H1 (cell line): ENCODE data around the gene CASQ1. TPM values are rescaled to one million over a fixed set of nuclear protein-coding genes. Genes with fewer than 3 reads are reported as not detected.

Experiments
- CTCF ChIA-PET: fragments of 300-600 bp; sonication (Branson Sonifier 250); formaldehyde crosslinking; loops from one replicate; lab custom pipeline; 2021; ENCODE audit not compliant: partially characterized antibody; lab: Charles Lee
- POLR2A ChIA-PET: fragments of 300-600 bp; sonication (Branson Sonifier 250); formaldehyde crosslinking; loops from one replicate; lab custom pipeline; 2021; ENCODE audit warnings: inconsistent platforms; ENCODE audit not compliant: partially characterized antibody; lab: Charles Lee
- DNase-seq, 2 experiments: peaks; one replicate each; pipeline versions ENCODE4 v3.0.0 to v3.0.0-alpha.2; 2010 to 2022; ENCODE audit warnings: low spot score in 2 of 2, low read depth in 1 of 2, mixed read lengths in 1 of 2
- FAIRE-seq: peaks from 2 replicates; lab custom pipeline; 2011; peaks lifted over from hg19 to GRCh38; lab: Jason Lieb, UNC
- H2AFZ ChIP-seq: 2 replicates; pipeline ENCODE4 v1.8.1; 2012; ENCODE audit warnings: low read length, inconsistent platforms
- H2AK5ac ChIP-seq: 2 replicates; pipeline ENCODE4 v1.6.1; 2013; ENCODE audit warnings: low read depth, low read length
- H2BK120ac ChIP-seq: replicated peaks from 2 replicates; pipeline ENCODE3; 2013; ENCODE audit warnings: low read depth, low read length, inconsistent platforms
- H2BK12ac ChIP-seq: 2 replicates; pipeline ENCODE4 v1.6.1; 2013; ENCODE audit warnings: low read depth, low read length
- H2BK15ac ChIP-seq: 2 replicates; pipeline ENCODE4 v1.6.1; 2013; ENCODE audit warnings: low read length
- H2BK20ac ChIP-seq: 2 replicates; pipeline ENCODE4 v1.6.1; 2013; ENCODE audit warnings: low read length
- H2BK5ac ChIP-seq: 2 replicates; pipeline ENCODE4 v1.6.1; 2013; ENCODE audit warnings: low read depth, low read length
- H3K14ac ChIP-seq: 2 replicates; pipeline ENCODE4 v1.6.1; 2013; ENCODE audit warnings: inconsistent platforms; ENCODE audit not compliant: insufficient read length
- H3K18ac ChIP-seq: 2 replicates; pipeline ENCODE4 v1.6.1; 2013; ENCODE audit warnings: low read length; ENCODE audit errors: extremely low read depth
- H3K23ac ChIP-seq: 2 replicates; pipeline ENCODE4 v1.6.1; 2013; ENCODE audit warnings: inconsistent platforms; ENCODE audit not compliant: insufficient read length
- H3K23me2 ChIP-seq: 2 replicates; pipeline ENCODE4 v1.6.1; 2013; ENCODE audit warnings: low read depth, low read length
- H3K27ac ChIP-seq: 2 replicates; pipeline ENCODE4 v1.6.1; 2011; ENCODE audit warnings: low read depth, low read length, inconsistent platforms
- H3K27me3 ChIP-seq, 4 experiments: replicated peaks in 1 of 4; 1 replicate in 1 of 4; 2 replicates in 3 of 4; pipeline versions ENCODE4 v1.6.1 to v1.8.1; 2011 to 2013; ENCODE audit warnings: low read length in 3 of 4, mild to moderate bottlenecking in 3 of 4, inconsistent platforms in 2 of 4, mixed read lengths in 2 of 4, moderate library complexity in 1 of 4; ENCODE audit not compliant: control insufficient read depth in 3 of 4, insufficient read depth in 3 of 4; ENCODE audit errors: extremely low read depth in 1 of 4
- H3K36me3 ChIP-seq, 4 experiments: 2 replicates each; pipeline versions ENCODE4 v1.6.1 to v1.8.1; 2011 to 2013; ENCODE audit warnings: mild to moderate bottlenecking in 4 of 4, low read length in 3 of 4, moderate library complexity in 2 of 4, control low read depth in 1 of 4, inconsistent platforms in 1 of 4; ENCODE audit not compliant: insufficient read depth in 4 of 4, control insufficient read depth in 2 of 4
- H3K4ac ChIP-seq: replicated peaks from 2 replicates; pipeline ENCODE3; 2013; ENCODE audit warnings: low read length, low read depth, mixed read lengths, inconsistent platforms; ENCODE audit not compliant: insufficient read length
- H3K4me1 ChIP-seq, 4 experiments: replicated peaks in 1 of 4; 1 replicate in 1 of 4; 2 replicates in 3 of 4; pipeline versions ENCODE4 v1.6.1 to v1.8.1; 2011 to 2013; ENCODE audit warnings: low read length in 3 of 4, inconsistent platforms in 2 of 4, mixed read lengths in 1 of 4; ENCODE audit not compliant: insufficient read depth in 4 of 4, control insufficient read depth in 3 of 4
- H3K4me2 ChIP-seq, 2 experiments: 2 replicates each; pipeline versions ENCODE4 v1.6.1 to v1.8.1; 2011 to 2013; ENCODE audit warnings: low read depth in 2 of 2, low read length in 2 of 2, control low read depth in 1 of 2, inconsistent platforms in 1 of 2, mild to moderate bottlenecking in 1 of 2; ENCODE audit not compliant: insufficient read depth in 1 of 2
- H3K4me3 ChIP-seq, 4 experiments: fragments of 200-600, 300-600 bp in 1 of 4; sonication (generic), shearing (Covaris generic), sonication (Bioruptor Twin) in 1 of 4; 2 replicates each; pipeline versions ENCODE4 v1.5.1 to v1.8.1; 2011 to 2016; ENCODE audit warnings: low read length in 4 of 4, low read depth in 3 of 4, control low read depth in 2 of 4, inconsistent platforms in 2 of 4, mild to moderate bottlenecking in 2 of 4, mixed read lengths in 1 of 4, moderate library complexity in 1 of 4; ENCODE audit not compliant: insufficient read depth in 2 of 4; ENCODE audit errors: extremely low read depth in 1 of 4
- H3K56ac ChIP-seq: replicated peaks from 2 replicates; pipeline ENCODE3; 2013; ENCODE audit warnings: low read depth, mild to moderate bottlenecking, mixed read lengths, low read length, inconsistent platforms; ENCODE audit not compliant: insufficient read length
- H3K79me1 ChIP-seq: 2 replicates; pipeline ENCODE4 v1.6.1; 2013; ENCODE audit warnings: low read depth, low read length, control low read depth
- H3K79me2 ChIP-seq, 2 experiments: 2 replicates each; pipeline versions ENCODE4 v1.6.1 to v1.8.1; 2012 to 2013; ENCODE audit warnings: low read length in 2 of 2, mild to moderate bottlenecking in 2 of 2, inconsistent platforms in 1 of 2; ENCODE audit not compliant: insufficient read depth in 2 of 2, control insufficient read depth in 1 of 2
- H3K9ac ChIP-seq, 4 experiments: replicated peaks in 1 of 4; 1 replicate in 1 of 4; 2 replicates in 3 of 4; pipeline versions ENCODE4 v1.6.1 to v1.8.1; 2011 to 2013; ENCODE audit warnings: low read depth in 3 of 4, low read length in 3 of 4, control low read depth in 2 of 4, mild to moderate bottlenecking in 2 of 4, moderate library complexity in 2 of 4, inconsistent platforms in 1 of 4; ENCODE audit errors: extremely low read depth in 1 of 4
- H3K9me3 ChIP-seq, 2 experiments: 2 replicates each; pipeline versions ENCODE4 v1.6.1 to v1.8.1; 2012 to 2013; ENCODE audit warnings: mild to moderate bottlenecking in 2 of 2, moderate library complexity in 2 of 2, control low read depth in 1 of 2, inconsistent platforms in 1 of 2, low read depth in 1 of 2, low read length in 1 of 2, mixed read lengths in 1 of 2; ENCODE audit not compliant: insufficient read depth in 2 of 2
- H4K20me1 ChIP-seq, 2 experiments: replicated peaks in 1 of 2; 2 replicates each; pipeline versions ENCODE3 to v1.8.1; 2011 to 2013; ENCODE audit warnings: inconsistent platforms in 2 of 2, low read length in 2 of 2, mild to moderate bottlenecking in 1 of 2; ENCODE audit not compliant: insufficient read depth in 2 of 2, control insufficient read depth in 1 of 2
- H4K5ac ChIP-seq: 2 replicates; pipeline ENCODE4 v1.6.1; 2013; ENCODE audit warnings: low read length, low read depth, mixed read lengths, inconsistent platforms; ENCODE audit not compliant: insufficient read length
- H4K8ac ChIP-seq: 2 replicates; pipeline ENCODE4 v1.8.0; 2013; ENCODE audit warnings: mild to moderate bottlenecking, moderate library complexity, low read length, inconsistent platforms; ENCODE audit not compliant: insufficient read depth; ENCODE audit errors: extremely low read depth
- H4K91ac ChIP-seq: replicated peaks from 2 replicates; pipeline ENCODE3; 2013; ENCODE audit warnings: low read length, mixed read lengths, inconsistent platforms; ENCODE audit not compliant: insufficient read length
- KDM4A ChIP-seq: IDR thresholded peaks from one replicate; pipeline ENCODE4 v1.7.1; 2012; ENCODE audit warnings: low read depth, mild to moderate bottlenecking, moderate library complexity, low read length, inconsistent platforms; ENCODE audit not compliant: severe bottlenecking
- WGBS, 2 experiments: shearing (Covaris generic) in 1 of 2; methylation state at CpG; one replicate each; pipeline versions ENCODE4 v1.1.6 to v1.1.7; 2013 to 2015; ENCODE audit warnings: low lambda C conversion rate in 2 of 2, mixed read lengths in 2 of 2, inconsistent platforms in 1 of 2, low coverage in 1 of 2, missing lambda C conversion rate in 1 of 2; ENCODE audit not compliant: insufficient replicate concordance in 2 of 2, insufficient coverage in 1 of 2, insufficient read length in 1 of 2; ENCODE audit errors: extremely low coverage in 1 of 2, missing lambda C conversion rate in 1 of 2; 5-methylcytosine and 5-hydroxymethylcytosine counted together
- polyA plus RNA-seq, 7 experiments: library from polyadenylated mRNA; depleted of rRNA in 3 of 7; stranded (reverse) in 5 of 7; unstranded in 2 of 7; fragments of >200 nt in 5 of 7; fragments of 200-250 nt in 2 of 7; gene quantifications; 1 replicate in 5 of 7; 2 replicates in 1 of 7; 4 replicates in 1 of 7; pipeline versions ENCODE4 v1.2.1 to v1.2.3, GENCODE V29; 2011 to 2013; ENCODE audit warnings: missing spikeins in 2 of 7, mixed read lengths in 2 of 7
- total RNA-seq: library from RNA; stranded (reverse); fragmentation: NEBNext Ultra II Directional; extraction: Animal tissue kit (Norgen Biotek cat#: 25700); gene quantifications from 2 replicates; pipeline ENCODE4 v1.2.1, GENCODE V29; 2021
- TF ChIP-seq, protein P1 (sequence below): IDR thresholded peaks from 2 replicates; pipeline ENCODE4 v1.6.1; 2012; ENCODE audit warnings: inconsistent platforms

CASQ1 gene
- total and polyA plus RNA-seq, 2 of the 8 experiments (the other 6 are each of a cell fraction or from before 2014, with no cell fraction given), result 0.80 to 1.3 TPM

DNA sequence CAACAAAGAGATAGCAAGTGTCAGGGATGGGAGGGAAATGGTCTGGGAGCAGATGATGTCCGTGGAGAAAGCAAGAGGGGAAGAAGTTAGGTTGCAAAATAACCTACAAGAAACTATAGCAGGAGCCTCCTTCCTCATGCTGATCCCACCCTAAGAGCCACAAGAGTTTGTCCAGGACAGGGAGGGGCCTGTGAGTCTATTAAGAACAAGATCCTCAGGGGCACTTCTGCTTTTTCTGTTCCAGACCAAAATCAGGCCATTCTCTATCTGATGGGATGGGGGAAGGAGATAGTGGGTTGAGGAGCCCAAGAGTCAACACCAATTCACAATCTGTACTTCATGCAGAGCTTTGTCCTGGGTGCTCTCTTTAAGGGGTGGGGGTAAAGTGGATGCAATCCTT, 46.7 kb upstream of the CASQ1 start:
- Histone ChIP-seq H3K4me1 (0 out of 7 replicates have a peak, but pooled peaks cover 0 to 2% (median 0%) of the 10 kb centered on the region in 4 experiments), H4K5ac (no peak overlapping the region), H2BK5ac (no peak overlapping the region), H3K4ac (no peak overlapping the region), H2BK12ac (no peak overlapping the region), H3K36me3 (peaks cover 2 to 16% (median 8%) of the 10 kb centered on the region in 4 experiments; a peak in 3 of 8 replicates), H4K8ac (no peak overlapping the region), H3K23me2 (no peaks in the 10 kb centered on the region), H4K91ac (no peak overlapping the region), H2BK20ac (no peak overlapping the region), H3K18ac (no peak overlapping the region), H2BK15ac (no peak overlapping the region), H3K4me3 (no peak overlapping the region), H3K27ac (no peak overlapping the region), H4K20me1 (no peaks in the 10 kb centered on the region), H3K23ac (no peak overlapping the region), H3K56ac (no peak overlapping the region), H3K79me1 (no peaks in the 10 kb centered on the region), H3K14ac (no peak overlapping the region), H3K4me2 (no peak overlapping the region), H3K9me3 (no peaks in the 10 kb centered on the region), H2BK120ac (no peak overlapping the region), H2AK5ac (no peak overlapping the region), H2AFZ (no peak overlapping the region), H3K9ac (no peak overlapping the region), H3K79me2 (no peaks in the 10 kb centered on the region), H3K27me3 (no peaks in the 10 kb centered on the region)
- TF ChIP-seq, protein P1, sequence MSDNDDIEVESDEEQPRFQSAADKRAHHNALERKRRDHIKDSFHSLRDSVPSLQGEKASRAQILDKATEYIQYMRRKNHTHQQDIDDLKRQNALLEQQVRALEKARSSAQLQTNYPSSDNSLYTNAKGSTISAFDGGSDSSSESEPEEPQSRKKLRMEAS, result no peak
- no peak for TF ChIP-seq KDM4A
- 83% methylated on average over 1 of the region's 1 CpG; no CpG with 5 or more reads in 1 of the 2 experiments for WGBS, 2 experiments
- no peak for DNase-seq
- CTCF ChIA-PET, result interaction anchor here (0.8 to 1.6 kb wide), 2 partner anchors 40 to 47 kb away, joined by 3 to 5 read pairs; partner anchors contain the start of gene CASQ1
- no peak for FAIRE-seq
- POLR2A ChIA-PET, result no interaction called here
